ENCODE measurements around the gene AGTRAP.

The AGTRAP gene

DNA sequence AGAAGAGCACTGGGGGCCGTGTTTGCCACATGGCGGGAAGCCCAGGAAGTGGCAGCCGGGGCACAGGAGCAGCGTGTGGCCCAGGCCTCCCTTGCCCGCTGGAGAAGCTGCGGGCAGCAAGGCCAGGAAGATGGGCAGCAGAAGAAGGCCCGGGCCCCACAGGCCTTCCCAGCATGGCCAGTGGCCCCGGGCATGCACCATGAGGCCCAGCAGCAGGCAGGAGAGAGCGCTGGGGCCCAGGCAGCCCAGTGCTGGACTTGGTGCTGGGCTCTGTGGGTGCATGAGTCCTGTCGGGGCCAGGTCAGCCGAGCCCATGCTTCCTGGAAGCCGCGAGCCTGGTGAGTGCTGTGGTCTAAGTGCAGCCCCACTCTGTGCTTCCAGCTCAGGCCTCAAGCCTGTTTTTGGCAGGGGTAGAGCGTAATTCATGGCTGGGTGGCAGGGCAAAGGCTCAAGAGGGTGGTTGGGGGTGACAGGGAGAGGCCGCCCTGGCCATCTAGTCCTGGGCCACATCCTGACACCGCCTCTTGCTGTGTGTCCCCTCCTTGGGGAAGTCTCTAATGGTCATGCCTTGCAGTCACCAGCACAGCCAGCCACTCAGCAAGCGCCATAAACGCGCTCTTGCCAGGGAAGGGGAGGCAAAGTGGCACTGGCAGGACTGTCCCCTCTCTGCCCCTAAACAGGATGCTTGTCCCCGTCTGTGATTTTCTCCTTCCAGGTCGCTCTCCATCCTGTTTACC, 48.5 kb downstream of the AGTRAP start:
- DNase-seq (ENCODE audit: low read depth in 2 of 2), result no peak

- peak in 1 of 2 donors; percentile 34 for DNase-seq (ENCODE audit: low read depth in 2 of 2)
Observed at GRCh38 chr1:11784993-11785769, 49.2 kb downstream of the AGTRAP start.

GRCh38 chr1:11786168-11786567, 50.2 kb downstream of the AGTRAP start:
- DNase-seq (ENCODE audit: low read depth in 2 of 2), result no peak

DNA sequence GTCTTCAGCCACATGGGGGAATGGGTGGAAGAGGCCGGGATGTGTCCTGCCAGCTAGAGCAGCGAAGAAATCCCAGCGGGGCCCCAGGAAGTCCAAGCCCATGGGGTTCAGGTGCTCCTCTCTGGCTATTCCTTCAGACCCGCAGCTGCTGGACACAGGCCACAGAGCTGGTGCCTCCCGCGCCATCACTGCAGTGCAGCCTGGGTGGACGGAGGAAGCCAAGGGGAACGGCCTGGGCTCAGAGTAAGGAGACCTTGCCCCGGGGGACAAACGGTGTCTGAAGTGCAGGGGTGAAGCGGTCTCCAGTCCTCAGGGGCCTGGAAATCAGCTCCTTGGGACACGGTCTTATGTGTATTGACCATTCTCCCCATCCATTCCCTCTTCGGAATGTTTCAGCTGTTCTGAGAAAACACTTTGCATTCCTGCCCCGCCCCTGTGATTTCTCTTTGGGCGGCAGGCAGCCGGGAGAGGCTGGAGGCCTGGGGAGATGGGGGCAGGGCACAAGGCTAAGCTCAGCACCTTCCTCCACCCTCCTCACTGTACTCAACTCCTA, 51.4 kb downstream of the AGTRAP start:
- no peak for DNase-seq (ENCODE audit: low read depth in 2 of 2)

DNA sequence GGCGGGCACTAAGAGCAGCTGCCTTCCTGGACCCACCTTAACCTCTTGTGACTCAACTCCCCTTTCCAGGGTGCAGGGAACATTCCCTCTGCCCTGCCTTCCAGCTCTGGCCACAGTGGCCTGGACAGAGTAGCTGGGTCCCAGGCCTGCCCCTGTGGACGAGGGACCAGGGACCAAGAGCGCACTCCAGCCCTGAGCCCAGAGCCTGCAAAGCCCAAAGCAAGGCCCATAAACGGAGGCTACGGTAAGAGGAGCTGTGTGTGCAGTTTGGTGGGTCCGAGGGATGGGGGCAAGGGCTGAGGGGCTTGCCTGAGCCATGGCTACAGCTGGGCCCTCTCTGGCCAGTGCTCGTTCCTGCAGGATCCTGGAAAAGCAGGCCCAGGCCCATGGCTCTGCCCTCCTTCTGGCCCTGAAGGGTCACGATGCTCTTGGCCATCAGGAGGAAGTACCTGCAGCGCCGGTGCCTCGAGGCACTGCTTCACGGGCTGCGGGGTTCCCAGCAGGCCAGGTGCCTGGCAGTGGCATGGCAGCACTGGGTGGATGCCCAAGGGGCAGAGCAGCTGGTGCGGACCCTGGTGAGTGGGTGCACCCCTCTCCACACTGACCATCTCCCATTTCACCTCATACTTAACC, 52.0 kb downstream of the AGTRAP start:
- no peak for DNase-seq (ENCODE audit: low read depth in 2 of 2)

DNA sequence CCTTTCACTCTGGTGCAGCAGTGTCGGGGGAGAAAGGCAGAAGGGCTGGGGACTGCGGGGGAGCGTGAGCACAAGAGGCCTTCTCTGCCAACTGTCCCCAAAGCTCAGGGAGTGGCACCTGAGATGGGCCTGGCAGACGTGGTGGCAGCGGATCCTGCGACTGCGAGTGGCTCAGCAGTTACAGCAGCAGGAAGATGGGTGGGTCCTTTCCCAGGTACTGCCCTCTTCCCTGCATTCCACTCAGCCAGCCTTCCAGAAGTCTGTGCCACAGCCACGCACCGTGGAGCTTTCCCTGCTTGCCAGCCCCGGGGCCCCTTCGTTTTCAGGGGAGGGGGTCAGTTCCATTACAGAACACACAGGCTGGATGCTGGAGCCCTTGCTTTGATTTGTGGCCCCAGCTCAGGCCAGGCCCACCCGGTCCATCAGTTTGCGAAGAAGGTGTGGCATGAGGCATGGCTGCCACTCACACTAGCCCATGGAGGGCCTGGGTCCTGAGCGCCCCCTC, 52.7 kb downstream of the AGTRAP start:
- no peak for DNase-seq (ENCODE audit: low read depth in 2 of 2)

- no peak for DNase-seq (ENCODE audit: low read depth in 2 of 2)
Observed at GRCh38 chr1:11789126-11790067, 53.5 kb downstream of the AGTRAP start.

GRCh38 chr1:11790101-11790879, 54.4 kb downstream of the AGTRAP start:
- DNase-seq (ENCODE audit: low read depth in 2 of 2), result no peak

- DNase-seq (ENCODE audit: low read depth in 2 of 2), result no peak
Observed at GRCh38 chr1:11790880-11791715, 55.2 kb downstream of the AGTRAP start.

DNA sequence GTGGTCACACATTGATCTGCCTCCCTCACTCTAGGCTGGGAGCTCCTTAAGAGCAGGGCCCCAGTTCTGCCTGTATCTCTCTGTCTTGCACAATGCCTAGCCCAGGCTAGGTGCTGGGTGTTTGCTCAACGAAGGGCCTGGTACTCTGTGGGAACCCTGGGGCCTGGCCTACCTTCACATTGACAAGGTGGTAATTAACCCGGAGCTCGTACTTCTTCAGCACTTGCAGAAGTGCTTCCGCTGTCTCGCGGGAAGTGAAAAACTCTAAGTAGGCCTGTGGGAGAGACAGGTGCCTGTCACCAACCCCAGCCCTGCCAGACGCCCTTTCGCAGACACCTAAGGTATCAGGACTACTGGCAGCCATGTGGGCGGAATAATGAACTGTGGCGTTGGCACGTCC, 56.2 kb downstream of the AGTRAP start:
- DNase-seq (ENCODE audit: low read depth in 2 of 2), result no peak

GRCh38 chr1:11793819-11794218, 57.9 kb downstream of the AGTRAP start:
- DNase-seq (ENCODE audit: low read depth in 2 of 2), result no peak

DNA sequence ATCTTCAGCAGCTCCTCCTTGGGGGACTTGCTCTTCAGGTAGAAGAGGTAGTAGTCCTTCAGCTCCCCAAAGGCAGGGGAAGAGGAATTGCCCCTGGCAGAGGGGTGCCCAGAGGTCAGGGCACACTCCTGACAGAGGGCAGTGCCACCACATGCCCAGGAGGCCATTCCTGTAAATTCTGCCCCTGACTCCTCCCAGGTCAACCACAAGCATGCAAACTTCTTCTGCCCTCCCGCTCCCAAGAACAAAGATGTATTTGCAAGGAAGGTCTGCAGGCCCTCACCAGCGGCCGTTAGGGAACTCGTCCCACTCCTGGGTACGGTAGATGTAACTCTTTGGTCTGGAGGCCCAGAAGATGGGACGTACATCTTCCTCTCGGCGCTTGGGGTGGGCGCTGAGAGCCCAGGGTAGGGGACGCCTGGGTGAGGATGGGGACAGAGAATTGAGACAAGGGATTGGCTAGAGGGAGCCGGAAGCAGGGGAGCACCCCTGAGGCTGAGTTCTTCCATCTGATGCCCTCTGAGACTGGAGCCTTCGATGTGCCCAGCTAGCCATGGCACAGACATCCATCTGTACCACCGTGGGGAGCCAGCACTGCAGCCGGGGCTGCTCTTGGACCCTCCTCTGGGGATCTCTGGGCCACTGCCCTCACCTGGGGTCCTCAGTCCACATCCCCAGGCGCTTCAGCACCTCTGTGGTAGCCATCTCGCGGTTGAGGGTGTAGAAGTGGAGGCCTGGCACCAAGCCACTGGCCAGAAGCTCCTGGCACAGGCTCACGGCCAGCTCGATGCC, 58.7 kb downstream of the AGTRAP start:
- no peak for DNase-seq (ENCODE audit: low read depth in 2 of 2)

GRCh38 chr1:11795238-11795890, 59.4 kb downstream of the AGTRAP start:
- DNase-seq (ENCODE audit: low read depth in 2 of 2), result no peak

DNA sequence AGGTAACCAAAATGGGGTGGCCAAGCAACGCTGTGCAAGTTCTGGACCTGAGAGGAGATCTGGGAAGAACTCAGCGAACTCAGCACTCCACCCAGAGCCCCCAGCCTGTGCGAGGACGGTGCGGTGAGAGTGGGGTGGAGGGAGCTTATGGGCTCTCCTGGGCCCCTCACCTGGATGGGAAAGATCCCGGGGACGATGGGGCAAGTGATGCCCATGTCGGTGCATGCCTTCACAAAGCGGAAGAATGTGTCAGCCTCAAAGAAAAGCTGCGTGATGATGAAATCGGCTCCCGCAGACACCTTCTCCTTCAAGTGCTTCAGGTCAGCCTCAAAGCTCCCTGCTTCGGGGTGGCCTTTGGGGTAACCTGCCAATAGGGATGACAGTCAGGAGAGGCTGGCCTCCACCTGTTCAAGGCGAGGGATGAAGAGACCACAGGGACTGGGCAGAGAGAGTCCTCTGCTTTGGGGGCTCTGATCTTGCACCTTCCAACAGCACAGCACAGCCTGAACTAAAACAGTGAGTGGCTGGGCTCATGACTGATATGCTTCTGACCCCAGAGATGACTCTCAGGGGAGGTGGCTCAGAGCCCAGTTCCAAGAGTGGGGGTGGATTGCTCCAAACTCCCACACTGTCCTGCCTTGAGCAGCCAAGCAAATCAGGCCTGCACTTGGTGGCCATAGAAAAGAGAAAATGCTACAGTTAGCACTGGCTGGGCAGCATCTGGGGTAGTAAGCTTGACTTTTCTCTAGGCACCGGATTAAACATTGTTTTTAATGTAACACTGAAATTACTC, 60.3 kb downstream of the AGTRAP start:
- no peak for DNase-seq (ENCODE audit: low read depth in 2 of 2)

- DNase-seq (ENCODE audit: low read depth in 2 of 2), result no peak
Observed at GRCh38 chr1:11797525-11798216, 61.7 kb downstream of the AGTRAP start.

- DNase-seq (ENCODE audit: low read depth in 2 of 2), result no peak
Observed at GRCh38 chr1:11799099-11799498, 63.2 kb downstream of the AGTRAP start.

DNA sequence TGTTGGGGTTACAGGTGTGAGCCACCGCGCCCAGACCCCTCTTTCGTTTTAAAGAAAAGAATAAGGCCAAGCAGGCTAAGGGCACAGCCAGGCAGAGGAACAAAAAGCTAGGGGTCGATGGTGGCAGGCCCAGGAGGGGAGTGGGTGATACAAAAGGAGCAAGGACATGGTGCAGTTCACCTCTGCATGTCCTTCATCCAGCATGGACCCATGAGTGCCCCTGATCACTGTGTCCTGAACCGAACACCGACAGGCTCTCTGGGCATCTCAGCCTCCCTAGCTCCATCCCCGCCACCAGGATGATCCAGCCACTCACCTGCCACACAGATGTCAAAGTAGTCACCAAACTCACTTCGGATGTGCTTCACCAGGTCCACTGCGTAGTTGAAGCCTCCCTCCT, 64.0 kb downstream of the AGTRAP start:
- no peak for DNase-seq (ENCODE audit: low read depth in 2 of 2)

Measured in stimulated activated CD4-positive, alpha-beta T cell treated with anti-CD3 and anti-CD28 coated beads, Interleukin-1b, Interleukin-23, amount 100 ng/mL, for 4 hours (primary cell).